ENCODE results near the gene CFAP46. TPM values are rescaled to one million over a fixed set of nuclear protein-coding genes. Genes with fewer than 3 reads are reported as not detected.

CFAP46 gene
- total and polyA plus RNA-seq, 2 of the 4 experiments (the other 2 are of a cell fraction), result 1.3 to 1.8 TPM

DNA sequence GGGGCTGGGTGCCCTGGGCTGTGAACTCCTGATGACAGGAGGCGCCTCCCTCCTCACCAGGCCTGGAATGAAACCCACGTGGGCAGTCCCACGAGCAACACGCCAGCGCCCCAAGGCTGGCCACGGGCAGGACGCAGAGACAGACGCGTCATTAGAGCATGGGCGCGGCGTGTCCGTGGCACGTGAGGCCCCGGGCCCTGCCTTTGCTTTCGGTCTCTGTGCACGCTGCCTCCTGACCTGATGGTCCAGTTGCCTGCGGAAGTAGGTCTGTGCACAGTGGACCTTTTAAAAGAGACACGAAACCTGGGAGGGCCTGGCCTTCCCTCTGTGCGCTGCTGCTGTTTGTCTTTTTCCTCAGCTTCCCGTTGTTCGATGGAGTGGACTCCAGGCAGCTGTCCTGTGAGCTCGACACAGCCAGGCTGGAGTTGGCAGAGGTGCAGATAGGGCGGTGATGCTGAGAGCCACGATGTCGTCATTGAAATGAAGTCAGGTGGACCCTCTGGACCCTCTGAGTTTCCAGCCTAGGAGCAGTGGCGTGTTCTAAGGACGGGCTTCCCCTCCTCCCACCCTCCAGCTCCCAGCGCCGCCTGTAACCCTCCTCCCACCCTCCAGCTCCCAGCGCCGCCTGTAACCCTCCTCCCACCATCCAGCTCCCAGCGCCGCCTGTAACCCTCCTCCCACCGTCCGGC lies 40.1 kb upstream of the CFAP46 start:
- TF ChIP-seq RFX5 (IDR thresholded peaks at IDR 0.05; ENCODE audit: low read depth, low read length) (no peak), CEBPB (IDR thresholded peaks at IDR 0.05; ENCODE audit: low read depth, low read length) (no peak), SMC3 (IDR thresholded peaks at IDR 0.05; ENCODE audit: low read depth, low read length) (no peak), CHD1 (IDR thresholded peaks at IDR 0.05; ENCODE audit: low read depth, low read length) (no peak), ELK1 (IDR thresholded peaks at IDR 0.05; ENCODE audit: borderline replicate concordance, low read depth, low read length) (no peak), NFE2L2 (IDR thresholded peaks at IDR 0.05; ENCODE audit: low read depth, low read length) (no peak)
- CTCF ChIA-PET, result no interaction called here
- dilution Hi-C loops (cut with HindIII; ENCODE audit: low sequenced_read_pairs, unreplicated experiment) (no loop called here), intact Hi-C loops (cut with micrococcal nuclease) (no loop called here), in situ Hi-C loops (cut with MboI; ENCODE audit: low sequenced_read_pairs) (no loop called here)
- H2BK20ac ChIP-seq (ENCODE audit: low read depth, low read length), result no peak overlapping the region
- H3K23ac ChIP-seq (ENCODE audit: low read depth, low read length), result no peak overlapping the region
- no peak overlapping the region for H4K5ac ChIP-seq (ENCODE audit: low read depth, low read length)
- no peak overlapping the region for H2AFZ ChIP-seq (replicated peaks; ENCODE audit: low read length, poor library complexity)
- WGBS, 2 experiments (ENCODE audit: extremely low coverage in 2 of 2, insufficient read length in 1 of 2), result 56% methylated on average over 11 of the region's 36 CpGs; no CpG with 5 or more reads in 1 of the 2 experiments
- H3K9me1 ChIP-seq (ENCODE audit: insufficient read depth, low read length), result no peaks in the 10 kb centered on the region
- H3K79me1 ChIP-seq (ENCODE audit: low read depth in 1 of 2, low read length in 2 of 2), result no peaks in the 10 kb centered on the region
- BruUV-seq (replicated peaks), result no TSS peak
- no peak overlapping the region for H3K4me3 ChIP-seq (ENCODE audit: insufficient read depth, low read depth, low read length)
- DNase-seq (no peak), ATAC-seq (ENCODE audit: low read depth) (no peak)
- no peak overlapping the region for H3K14ac ChIP-seq (replicated peaks; ENCODE audit: low read depth, low read length)
- peaks cover 7% of the 10 kb centered on the region; the same call in 1 of the 2 replicates for H3K27me3 ChIP-seq (ENCODE audit: control insufficient read depth, insufficient read depth, low read length)
- no peaks in the 10 kb centered on the region for H3K9me3 ChIP-seq (ENCODE audit: control insufficient read depth, insufficient read depth, low read length)
- H2BK5ac ChIP-seq (ENCODE audit: low read depth, low read length, poor library complexity, severe bottlenecking), result no peak overlapping the region
- H3K9ac ChIP-seq (ENCODE audit: low read depth, low read length), result no peak overlapping the region
- no peak overlapping the region for H3K4me2 ChIP-seq (ENCODE audit: low read depth, low read length)
- H2AK9ac ChIP-seq (replicated peaks; ENCODE audit: low read depth, low read length, poor library complexity), result no peak overlapping the region
- H3K18ac ChIP-seq (ENCODE audit: low read depth, low read length), result no peak overlapping the region
- no peak overlapping the region for H2AK5ac ChIP-seq (ENCODE audit: low read depth, low read length)
- POLR2A ChIA-PET (ENCODE audit: unreplicated experiment), result no interaction called here
- no peak overlapping the region for H4K91ac ChIP-seq (ENCODE audit: insufficient read depth, low read depth, low read length)
- H3K56ac ChIP-seq (ENCODE audit: extremely low read depth, insufficient read depth, low read length), result no peak overlapping the region
- no peak overlapping the region for H3K4ac ChIP-seq (ENCODE audit: low read depth, low read length)
- H4K20me1 ChIP-seq (ENCODE audit: insufficient read depth, low read length), result no peaks in the 10 kb centered on the region
- no peaks in the 10 kb centered on the region for H3K4me1 ChIP-seq (ENCODE audit: control insufficient read depth, insufficient read depth, low read length)
- no peak overlapping the region for H4K8ac ChIP-seq (ENCODE audit: low read depth in 2 of 2, low read length in 2 of 2)
- no peak overlapping the region for H2BK15ac ChIP-seq (ENCODE audit: low read depth, low read length)
- no peak overlapping the region for H2BK120ac ChIP-seq (ENCODE audit: low read depth, low read length)
- no peaks in the 10 kb centered on the region for H3K36me3 ChIP-seq (ENCODE audit: control insufficient read depth, insufficient read depth, low read length)
- H3K27ac ChIP-seq (ENCODE audit: insufficient read depth, low read length), result no peak overlapping the region
